Hippocampal formation (tissue), 2 donors: ENCODE measurements around the gene USP1.

ENCODE experiments used
- DNase-seq, 2 donors: peaks; one replicate each; lab custom pipeline; 2025; lab: John Stamatoyannopoulos, UW

USP1 gene

GRCh38 chr1:62426237-62426636 lies 10.6 kb upstream of the USP1 start:
- DNase-seq: no peak

- DNase-seq: no peak
Measured at GRCh38 chr1:62426794-62427193, 10.1 kb upstream of the USP1 start.

- no peak for DNase-seq
Measured at GRCh38 chr1:62428351-62428750, 8.5 kb upstream of the USP1 start.

- no peak for DNase-seq
Measured at GRCh38 chr1:62429581-62429980, 7.3 kb upstream of the USP1 start.

- no peak for DNase-seq
Measured at GRCh38 chr1:62433861-62434617, 2.8 kb upstream of the USP1 start.

- DNase-seq: no peak
Measured at GRCh38 chr1:62434618-62435001, 2.2 kb upstream of the USP1 start.

GRCh38 chr1:62435231-62436038 lies 1.4 kb upstream of the USP1 start:
- no peak for DNase-seq

GRCh38 chr1:62436039-62436465 lies 797 bp upstream of the USP1 start:
- DNase-seq: peak; percentile 74 to 99

- DNase-seq: peak in 1 of 2 donors; percentile 4
Measured at GRCh38 chr1:62437273-62437940, 558 bp downstream of the USP1 start.

- DNase-seq: no peak
Measured at GRCh38 chr1:62438163-62438562, 1.3 kb downstream of the USP1 start.

- DNase-seq: no peak
Measured at GRCh38 chr1:62439652-62440371, 3.0 kb downstream of the USP1 start.

- no peak for DNase-seq
Measured at GRCh38 chr1:62444701-62445100, 7.9 kb downstream of the USP1 start.

GRCh38 chr1:62448221-62448933 lies 11.5 kb downstream of the USP1 start:
- no peak for DNase-seq

GRCh38 chr1:62450301-62450700 lies 13.5 kb downstream of the USP1 start:
- no peak for DNase-seq

- DNase-seq: no peak
Measured at GRCh38 chr1:62452951-62453350, 16.1 kb downstream of the USP1 start.

- no peak for DNase-seq
Measured at GRCh38 chr1:62457955-62458354, 21.1 kb downstream of the USP1 start.

- DNase-seq: no peak
Measured at GRCh38 chr1:62462370-62462769, 25.5 kb downstream of the USP1 start.

- DNase-seq: no peak
Measured at GRCh38 chr1:62467092-62467491, 30.2 kb downstream of the USP1 start.

GRCh38 chr1:62476525-62477219 lies 39.8 kb downstream of the USP1 start:
- no peak for DNase-seq

- no peak for DNase-seq
Measured at GRCh38 chr1:62481681-62482080, 44.8 kb downstream of the USP1 start.
